Osteoblast (primary cell): ENCODE measurements around the gene DRC7. TPM values are rescaled to one million over a fixed set of nuclear protein-coding genes. Genes with fewer than 3 reads are reported as not detected.

Experiments
- DNase-seq: peaks from one replicate; pipeline ENCODE4 v3.0.0; 2011; ENCODE audit warnings: low spot score, mixed read lengths; ENCODE audit not compliant: insufficient read length; ENCODE audit errors: missing footprints
- H2AFZ ChIP-seq: 2 replicates; pipeline ENCODE4 v1.6.0; 2011; ENCODE audit warnings: mild to moderate bottlenecking, low read length
- H3K27ac ChIP-seq: 2 replicates; pipeline ENCODE4 v1.5.1; 2011; ENCODE audit warnings: mild to moderate bottlenecking, low read depth, low read length, moderate library complexity
- H3K27me3 ChIP-seq: 2 replicates; pipeline ENCODE4 v1.6.0; 2012; ENCODE audit warnings: mild to moderate bottlenecking, control low read depth, inconsistent platforms, low read length, moderate library complexity; ENCODE audit not compliant: insufficient read depth
- H3K36me3 ChIP-seq: 2 replicates; pipeline ENCODE4 v1.5.1; 2011; ENCODE audit warnings: mild to moderate bottlenecking, low read length, control low read depth, moderate library complexity; ENCODE audit not compliant: insufficient read depth
- H3K4me1 ChIP-seq: 2 replicates; pipeline ENCODE4 v1.5.1; 2011; ENCODE audit warnings: mild to moderate bottlenecking, low read length, control low read depth, moderate library complexity; ENCODE audit not compliant: insufficient read depth
- H3K4me2 ChIP-seq: 2 replicates; pipeline ENCODE4 v1.6.0; 2011; ENCODE audit warnings: mild to moderate bottlenecking, low read length; ENCODE audit not compliant: insufficient read depth
- H3K4me3 ChIP-seq: fragments of 200-600 bp; sonication (generic); 3 replicates; pipeline ENCODE4 v1.5.1; 2012; ENCODE audit warnings: mild to moderate bottlenecking, low read length, inconsistent platforms; ENCODE audit not compliant: insufficient read depth
- H3K79me2 ChIP-seq: 2 replicates; pipeline ENCODE4 v1.6.0; 2012; ENCODE audit warnings: mild to moderate bottlenecking, low read length, control low read depth, inconsistent platforms; ENCODE audit not compliant: insufficient read depth
- H3K9me3 ChIP-seq: 2 replicates; pipeline ENCODE4 v1.5.1; 2011; ENCODE audit warnings: low read depth, low read length, control low read depth
- H4K20me1 ChIP-seq: 2 replicates; pipeline ENCODE4 v1.6.0; 2012; ENCODE audit warnings: mild to moderate bottlenecking, low read length, control low read depth; ENCODE audit not compliant: insufficient read depth
- CTCF ChIP-seq: IDR thresholded peaks from 2 replicates; pipeline ENCODE4 v1.5.1; 2011; ENCODE audit warnings: mild to moderate bottlenecking, low read depth, low read length, moderate library complexity; ENCODE audit errors: extremely low read depth
- total RNA-seq: library from RNA; depleted of rRNA; stranded (reverse); fragments of >200 nt; gene quantifications from 2 replicates; pipeline ENCODE4 v1.2.3, GENCODE V29; 2012

Gene DRC7
- total RNA-seq, 1 donor = not detected

- Histone ChIP-seq H3K36me3 (no peaks in the 10 kb centered on the region), H3K4me3 (no peak overlapping the region), H3K4me2 (no peak overlapping the region), H4K20me1 (no peaks in the 10 kb centered on the region), H3K79me2 (no peaks in the 10 kb centered on the region), H3K9me3 (no peaks in the 10 kb centered on the region), H2AFZ (no peak overlapping the region), H3K27ac (no peak overlapping the region), H3K4me1 (no peaks in the 10 kb centered on the region), H3K27me3 (peaks cover 15% of the 10 kb centered on the region)
- TF ChIP-seq CTCF = no peak
- DNase-seq = no peak
Observed at GRCh38 chr16:57699899-57700298, 5.3 kb downstream of the DRC7 start.

- DNase-seq = no peak
- H4K20me1 ChIP-seq = no peaks in the 10 kb centered on the region
- no peak overlapping the region for H3K4me2 ChIP-seq
- no peaks in the 10 kb centered on the region for H3K36me3 ChIP-seq
- TF ChIP-seq CTCF = no peak
- H3K4me3 ChIP-seq = no peak overlapping the region
- no peaks in the 10 kb centered on the region for H3K4me1 ChIP-seq
- no peak overlapping the region for H2AFZ ChIP-seq
- no peaks in the 10 kb centered on the region for H3K79me2 ChIP-seq
- H3K9me3 ChIP-seq = no peaks in the 10 kb centered on the region
- H3K27ac ChIP-seq = no peak overlapping the region
- peaks cover 14% of the 10 kb centered on the region for H3K27me3 ChIP-seq
Observed at GRCh38 chr16:57700781-57701551, 6.4 kb downstream of the DRC7 start.

GRCh38 chr16:57701759-57702371 lies 7.3 kb downstream of the DRC7 start:
- DNase-seq = no peak
- TF ChIP-seq CTCF = no peak
- no peaks in the 10 kb centered on the region for H3K9me3 ChIP-seq

GRCh38 chr16:57703416-57704010 lies 8.9 kb downstream of the DRC7 start:
- no peak for DNase-seq
- Histone ChIP-seq H3K4me2 (no peak overlapping the region), H3K9me3 (no peaks in the 10 kb centered on the region), H2AFZ (no peak overlapping the region), H3K27me3 (peaks cover 22% of the 10 kb centered on the region), H3K36me3 (no peaks in the 10 kb centered on the region), H3K4me1 (no peaks in the 10 kb centered on the region), H3K79me2 (no peaks in the 10 kb centered on the region), H3K27ac (no peak overlapping the region), H4K20me1 (no peaks in the 10 kb centered on the region), H3K4me3 (no peak overlapping the region)
- no peak for TF ChIP-seq CTCF

More at GRCh38 chr16:57701759-57702371, 7.3 kb downstream of the DRC7 start:
- Histone ChIP-seq H3K79me2 (no peaks in the 10 kb centered on the region), H4K20me1 (no peaks in the 10 kb centered on the region), H3K27ac (no peak overlapping the region), H3K4me3 (no peak overlapping the region), H3K36me3 (no peaks in the 10 kb centered on the region), H3K4me1 (no peaks in the 10 kb centered on the region), H3K27me3 (peaks cover 16% of the 10 kb centered on the region), H2AFZ (no peak overlapping the region), H3K4me2 (no peak overlapping the region)
